ENCODE data around the gene SGCA. TPM values are rescaled to one million over a fixed set of nuclear protein-coding genes. Genes with fewer than 3 reads are reported as not detected.

Gene SGCA
- total and polyA plus RNA-seq, 7 donors: 120 to 291 (median 254) TPM

GRCh38 chr17:50181591-50182560 lies 16.1 kb downstream of the SGCA start:
- peaks cover 21% of the 10 kb centered on the region for H3K4me1 ChIP-seq
- H3K36me3 ChIP-seq (ENCODE audit: insufficient read depth in 1 of 2, low read depth in 1 of 2): no peaks in the 10 kb centered on the region
- no peak overlapping the region for H3K4me3 ChIP-seq
- no peaks in the 10 kb centered on the region for H3K9me3 ChIP-seq
- intact Hi-C loops (cut with DNase I): no loop called here
- TF ChIP-seq CTCF (IDR thresholded peaks at IDR 0.05): no peak
- peak; percentile 16 to 44 for DNase-seq
- no peak overlapping the region for H3K27ac ChIP-seq
- no peak for ATAC-seq
- WGBS, 3 donors: 73 to 77% (median 76%) methylated on average over 12 of the region's 12 CpGs
- no peaks in the 10 kb centered on the region for H3K27me3 ChIP-seq (ENCODE audit: insufficient read depth in 3 of 3, low read length in 2 of 3)

- ATAC-seq (no peak), DNase-seq (peak; percentile 6 to 48)
- H3K36me3 ChIP-seq (ENCODE audit: insufficient read depth in 1 of 2, low read depth in 1 of 2): peaks cover 0 to under 1% of the 10 kb centered on the region in 2 donors
- H3K4me1 ChIP-seq: peaks cover 11% of the 10 kb centered on the region
- H3K27ac ChIP-seq: no peak overlapping the region
- 85 to 87% (median 86%) methylated on average over 17 to 18 of the region's 18 CpGs for WGBS, 3 donors
- no peak overlapping the region for H3K4me3 ChIP-seq
- intact Hi-C loops (cut with DNase I): no loop called here
- TF ChIP-seq CTCF (IDR thresholded peaks at IDR 0.05): no peak
- H3K9me3 ChIP-seq: no peaks in the 10 kb centered on the region
- no peaks in the 10 kb centered on the region for H3K27me3 ChIP-seq (ENCODE audit: insufficient read depth in 3 of 3, low read length in 2 of 3)
These were observed 17.1 kb downstream of the SGCA start for GRCh38 chr17:50182783-50183420.

GRCh38 chr17:50183421-50183994 lies 17.7 kb downstream of the SGCA start:
- no peak for ATAC-seq
- Histone ChIP-seq H3K4me3 (no peak overlapping the region), H3K36me3 (ENCODE audit: insufficient read depth in 1 of 2, low read depth in 1 of 2) (peaks cover 0 to 3% of the 10 kb centered on the region in 2 donors), H3K4me1 (peaks cover 5% of the 10 kb centered on the region), H3K27me3 (ENCODE audit: insufficient read depth in 3 of 3, low read length in 2 of 3) (no peaks in the 10 kb centered on the region), H3K27ac (no peak overlapping the region), H3K9me3 (no peaks in the 10 kb centered on the region)
- intact Hi-C loops (cut with DNase I): no loop called here
- WGBS, 3 donors: 63 to 77% (median 75%) methylated on average over 11 to 12 of the region's 12 CpGs
- no peak for TF ChIP-seq CTCF (IDR thresholded peaks at IDR 0.05)
- peak; percentile 9 to 45 for DNase-seq

- TF ChIP-seq CTCF (IDR thresholded peaks at IDR 0.05): no peak
- Histone ChIP-seq H3K9me3 (no peaks in the 10 kb centered on the region), H3K4me3 (no peak overlapping the region), H3K27ac (no peak overlapping the region), H3K4me1 (no peaks in the 10 kb centered on the region), H3K27me3 (ENCODE audit: insufficient read depth in 3 of 3, low read length in 2 of 3) (no peaks in the 10 kb centered on the region), H3K36me3 (ENCODE audit: insufficient read depth in 1 of 2, low read depth in 1 of 2) (peaks cover 0 to 3% of the 10 kb centered on the region in 2 donors)
- peak in 1 of 2 donors; percentile 26 for DNase-seq
- intact Hi-C loops (cut with DNase I): no loop called here
- no peak for ATAC-seq
- WGBS, 3 donors: 67 to 78% (median 69%) methylated on average over 8 of the region's 8 CpGs
These were observed 18.3 kb downstream of the SGCA start for GRCh38 chr17:50184064-50184463.

Data from psoas muscle (tissue), 8 donors.